ENCODE measurements around the gene AFG1L. TPM values are rescaled to one million over a fixed set of nuclear protein-coding genes. Genes with fewer than 3 reads are reported as not detected.

The AFG1L gene
- polyA plus RNA-seq, 10 donors = 4.0 to 6.0 (median 5.0) TPM

DNA sequence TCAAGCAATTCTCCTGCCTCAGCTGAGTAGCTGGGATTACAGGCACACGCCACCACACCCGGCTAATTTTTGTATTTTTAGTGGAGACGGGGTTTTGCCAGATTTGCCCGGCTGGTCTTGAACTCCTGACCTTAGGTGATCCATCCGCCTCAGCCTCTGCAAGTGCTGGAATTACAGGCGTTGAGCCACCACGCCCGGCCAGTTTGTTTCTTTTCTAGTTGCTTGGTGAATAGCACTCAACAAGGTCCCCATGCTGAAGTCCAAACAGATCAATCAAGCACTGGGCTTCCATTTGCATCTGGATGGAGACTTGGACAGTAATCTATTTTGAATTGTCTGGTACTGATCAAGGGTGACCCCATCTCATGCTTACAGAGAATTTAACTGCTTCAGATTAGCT lies 157.0 kb downstream of the AFG1L start:
- DNase-seq = no peak

DNA sequence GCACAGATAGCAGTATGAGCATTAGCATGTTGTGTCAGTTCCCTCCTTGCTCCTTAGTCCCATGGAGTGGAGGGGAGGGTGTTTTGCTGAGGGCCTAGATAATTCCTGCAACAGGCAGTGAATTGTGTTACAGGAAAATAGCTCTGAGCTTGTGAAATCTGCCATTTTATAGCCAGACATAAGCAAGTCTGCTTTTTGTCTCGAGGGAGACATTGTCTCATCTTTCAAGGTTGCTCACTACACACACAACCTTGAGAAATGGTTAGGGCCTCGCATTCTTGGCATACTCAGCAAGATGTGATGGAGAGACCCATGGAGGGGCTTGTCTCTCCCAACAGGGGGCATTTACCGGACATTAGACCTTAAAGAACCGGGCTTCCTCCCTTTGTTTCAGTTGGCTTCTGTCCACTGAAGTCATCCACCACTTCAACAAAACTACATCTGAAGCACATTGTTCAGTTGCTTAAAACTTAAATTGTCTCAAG lies 157.9 kb downstream of the AFG1L start:
- DNase-seq = peak; percentile 65 to 91 (median 65)

DNA sequence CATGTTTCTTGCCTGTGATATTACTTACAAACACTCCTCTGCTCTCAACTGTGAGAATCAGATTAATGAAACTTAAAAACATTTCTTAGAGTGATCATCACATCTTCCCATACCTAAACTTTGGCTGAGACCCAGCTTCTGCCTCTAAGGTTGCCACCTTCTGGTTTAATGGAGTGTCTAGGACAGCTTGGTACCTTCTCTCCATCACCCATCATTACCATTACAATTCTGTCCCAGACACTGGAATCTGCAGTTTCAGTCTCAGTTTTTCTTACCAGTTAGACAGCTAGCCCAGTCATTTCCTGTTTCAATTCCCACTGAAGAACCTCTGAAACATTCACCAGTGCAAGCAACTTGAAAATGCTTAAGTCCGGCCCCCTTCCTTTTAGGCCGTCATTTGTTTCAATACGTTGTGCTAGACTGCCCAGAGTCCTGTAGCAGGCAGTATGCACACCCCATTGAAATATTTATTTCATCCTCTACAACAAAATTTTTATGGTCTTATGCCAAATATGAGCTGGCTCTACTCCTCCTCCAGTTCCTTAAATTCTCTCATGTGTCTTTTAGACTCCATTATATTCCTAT lies 158.8 kb downstream of the AFG1L start:
- peak; percentile 51 to 85 (median 70) for DNase-seq

DNA sequence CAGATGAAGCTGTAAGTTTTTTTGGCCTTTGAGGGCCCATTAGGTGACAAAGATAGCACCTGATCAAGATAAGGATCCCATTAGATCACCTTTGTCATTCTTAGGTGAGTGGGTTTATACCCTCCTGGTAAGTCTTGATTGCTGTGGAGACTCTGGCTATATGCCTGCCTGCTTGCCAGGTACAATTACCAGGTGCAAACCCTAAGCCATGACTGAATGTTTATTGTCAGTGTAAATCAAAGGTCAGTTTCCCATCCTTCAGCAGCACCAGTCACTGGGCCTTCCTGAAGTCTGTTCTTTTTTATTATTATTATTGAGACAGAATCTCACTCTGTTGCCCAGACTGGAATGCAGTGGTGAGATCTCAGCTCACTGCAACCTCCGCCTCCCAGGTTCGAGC lies 159.5 kb downstream of the AFG1L start:
- no peak for DNase-seq

DNA sequence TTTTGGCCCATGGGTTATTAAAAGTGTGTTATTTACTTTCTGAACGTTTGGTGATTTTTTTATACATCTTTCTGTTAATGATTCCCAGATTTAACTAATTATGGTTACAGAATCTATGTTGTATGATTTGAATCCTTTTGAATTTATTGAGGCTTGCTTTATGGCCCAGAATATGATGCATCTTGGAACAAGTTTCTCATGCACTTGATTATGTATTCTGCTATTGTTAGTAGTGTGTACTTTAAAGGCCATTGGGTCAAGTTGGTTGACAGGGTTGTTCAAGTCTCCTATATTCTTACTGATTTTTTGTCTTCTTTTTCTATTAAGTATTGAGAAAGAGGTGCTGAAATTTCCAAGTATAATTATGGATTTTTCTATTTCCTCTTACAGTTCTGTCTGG lies 160.8 kb downstream of the AFG1L start:
- DNase-seq = no peak

DNA sequence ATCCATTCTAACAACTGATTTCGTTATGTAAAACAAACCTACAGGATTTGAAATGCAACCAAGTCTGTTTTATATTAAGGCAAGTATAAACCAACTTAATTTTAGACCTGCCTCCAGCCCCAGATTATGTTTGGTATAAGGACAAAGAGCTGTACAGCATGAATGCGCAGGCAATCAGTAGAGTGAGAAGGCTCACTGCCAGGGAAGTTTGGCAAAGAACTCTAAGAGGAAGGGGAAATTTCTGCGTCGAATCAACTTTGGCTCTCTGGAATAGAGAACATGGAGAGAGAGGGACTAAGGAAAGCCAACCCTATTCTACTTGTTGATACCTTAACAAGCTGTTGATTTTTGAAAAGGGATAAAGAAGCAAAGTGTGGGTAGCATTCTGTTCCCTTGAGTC lies 168.9 kb downstream of the AFG1L start:
- peak in 2 of 3 donors; percentile 83 to 86 for DNase-seq

DNA sequence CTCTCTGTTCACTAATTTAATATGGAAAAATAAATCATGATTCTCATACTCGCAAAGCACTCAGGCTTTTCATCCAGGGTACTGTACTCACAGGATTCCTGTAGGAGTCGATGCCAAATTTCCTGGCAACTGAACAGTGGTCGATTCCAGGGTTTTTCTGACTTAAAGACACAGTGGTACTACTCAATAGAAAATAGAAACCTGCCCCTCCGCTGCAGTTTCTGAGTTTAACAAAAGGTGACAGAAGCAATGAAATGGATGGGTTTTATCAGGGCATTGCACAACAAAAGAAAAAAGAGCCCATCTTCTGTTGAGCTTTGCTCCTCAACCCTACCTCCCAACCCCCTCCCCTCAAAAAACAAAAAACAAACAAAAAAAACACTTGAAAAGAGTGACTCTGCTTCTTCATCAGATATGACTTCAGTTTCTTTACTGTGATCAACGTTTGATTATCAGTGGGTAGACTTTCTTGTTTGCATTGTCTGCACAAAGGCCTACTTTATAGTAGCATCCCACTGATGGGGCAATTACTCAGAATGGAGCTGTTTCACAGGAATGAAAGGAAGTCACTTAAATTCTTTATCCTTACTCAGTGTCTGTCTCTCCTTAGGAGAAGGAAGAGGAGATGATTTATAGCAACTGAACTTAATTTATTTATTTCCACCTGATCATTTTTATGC lies 169.7 kb downstream of the AFG1L start:
- peak in 2 of 3 donors; percentile 65 to 70 for DNase-seq

DNA sequence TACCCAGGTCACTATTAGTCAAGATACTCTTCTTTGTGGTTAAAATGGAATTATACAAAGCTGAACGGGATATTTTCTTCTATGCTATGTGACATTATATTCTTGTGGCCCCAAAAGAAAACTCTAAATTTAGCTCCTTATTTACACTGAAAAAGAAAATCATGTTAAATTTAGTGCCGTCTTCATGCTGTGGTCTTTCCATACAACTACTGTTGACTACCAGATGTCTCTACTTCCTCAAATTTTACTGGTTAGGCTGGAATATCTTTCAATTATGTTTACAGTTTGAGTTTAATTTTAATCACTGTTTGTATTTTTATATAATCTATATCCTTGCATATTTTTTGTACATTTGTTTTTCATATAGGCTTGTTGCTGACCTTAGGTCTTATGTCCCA lies 170.2 kb downstream of the AFG1L start:
- DNase-seq = no peak

DNA sequence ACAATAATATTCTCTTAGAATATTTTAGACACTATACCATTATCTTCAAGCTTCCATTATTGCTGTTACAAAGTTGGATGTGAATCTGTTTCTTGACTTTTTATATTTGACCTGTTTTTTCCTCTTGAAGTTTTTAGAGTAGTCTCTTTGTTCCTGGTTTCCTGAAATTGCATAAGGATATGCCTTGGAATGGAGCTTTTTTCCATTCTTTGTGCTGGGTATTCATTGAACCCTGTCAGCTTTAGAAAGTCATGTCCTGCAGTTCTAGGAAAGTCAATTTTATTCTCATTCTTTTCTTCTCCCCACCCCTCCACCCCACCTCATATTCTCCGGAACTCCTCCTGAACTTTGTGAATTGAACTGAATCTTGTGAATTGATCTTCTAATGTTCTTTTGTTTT lies 173.5 kb downstream of the AFG1L start:
- no peak for DNase-seq

DNA sequence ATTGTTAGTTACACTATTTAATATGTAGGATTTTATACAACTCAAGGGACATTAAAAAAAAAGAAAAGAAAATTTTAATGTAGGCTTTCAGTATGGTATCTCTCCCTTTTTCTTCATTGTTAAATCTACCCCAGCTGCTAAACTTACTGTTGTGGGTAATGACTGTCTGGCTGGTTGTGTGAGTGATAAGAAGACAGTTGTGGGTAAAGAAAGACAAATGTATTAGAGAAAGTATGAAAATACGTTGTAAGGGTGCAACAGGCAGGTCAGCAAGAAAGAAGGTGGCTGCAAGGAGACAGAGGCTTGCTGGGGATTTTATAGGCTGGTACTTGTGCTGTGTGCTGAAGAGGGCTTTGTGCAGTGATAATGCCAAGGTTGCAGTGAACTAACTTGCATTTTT lies 174.5 kb downstream of the AFG1L start:
- no peak for DNase-seq

DNA sequence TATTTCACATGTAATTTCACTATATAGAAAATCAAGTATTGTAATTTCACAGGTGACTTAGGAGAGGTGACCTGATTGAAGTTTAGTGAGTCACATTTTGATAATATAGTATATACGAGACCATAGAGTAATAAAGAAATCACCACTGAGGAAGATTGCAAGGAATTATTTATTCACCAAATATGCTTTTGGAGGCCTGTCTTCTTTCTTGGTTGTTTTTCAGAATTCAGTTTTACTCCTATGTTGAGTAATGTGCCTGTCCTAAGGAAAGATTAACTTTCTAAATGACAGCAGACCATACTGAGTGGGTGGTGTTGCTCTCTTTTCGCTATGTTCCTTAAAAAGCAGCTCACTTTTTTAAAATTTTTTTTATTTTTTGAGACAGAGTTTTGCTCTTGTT lies 178.3 kb downstream of the AFG1L start:
- no peak for DNase-seq

DNA sequence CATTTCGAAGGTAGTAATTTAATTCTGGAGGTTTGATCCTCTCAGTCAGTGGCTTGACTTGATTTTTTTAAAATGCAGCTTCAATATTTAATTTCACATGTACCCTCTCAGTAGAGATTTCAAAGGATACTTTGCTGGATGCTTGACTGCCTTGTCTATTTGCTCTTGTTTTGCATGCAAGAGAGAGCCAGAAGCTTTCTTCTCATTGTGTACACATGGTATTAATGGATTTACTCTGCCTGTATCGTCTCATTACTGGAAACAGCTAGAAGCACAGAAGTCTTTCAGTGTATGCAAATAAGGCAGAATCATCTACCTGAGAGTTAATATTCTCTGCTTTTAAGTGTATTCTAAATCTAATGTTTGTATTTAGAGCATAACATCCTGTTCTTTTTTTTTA lies 181.5 kb downstream of the AFG1L start:
- no peak for DNase-seq

DNA sequence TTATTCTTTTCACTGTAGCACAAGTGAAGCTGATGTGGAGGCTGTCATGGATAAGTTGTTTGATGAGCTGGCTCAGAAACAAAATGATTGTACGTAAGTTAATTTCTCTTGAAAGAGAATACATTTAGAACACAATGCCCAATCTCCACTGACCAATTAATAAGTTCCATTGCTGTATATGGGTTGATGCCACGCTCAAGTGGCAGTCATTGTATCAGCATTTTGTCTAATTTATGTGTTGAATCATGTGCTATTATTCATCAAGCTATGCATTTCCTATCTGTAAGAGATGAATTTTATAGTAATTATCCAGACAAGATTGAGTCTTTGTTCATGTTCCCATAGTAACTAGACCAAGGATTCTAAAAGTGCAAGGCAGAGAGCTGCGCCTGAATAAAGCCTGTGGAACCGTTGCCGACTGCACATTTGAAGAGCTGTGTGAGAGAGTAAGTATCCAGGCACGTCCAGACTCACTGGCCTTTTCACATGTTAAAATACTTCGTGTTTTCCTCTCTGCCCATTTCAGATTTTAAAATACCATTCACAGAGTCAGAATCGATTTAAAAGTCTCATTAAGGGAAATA lies 182.1 kb downstream of the AFG1L start:
- DNase-seq = no peak

DNA sequence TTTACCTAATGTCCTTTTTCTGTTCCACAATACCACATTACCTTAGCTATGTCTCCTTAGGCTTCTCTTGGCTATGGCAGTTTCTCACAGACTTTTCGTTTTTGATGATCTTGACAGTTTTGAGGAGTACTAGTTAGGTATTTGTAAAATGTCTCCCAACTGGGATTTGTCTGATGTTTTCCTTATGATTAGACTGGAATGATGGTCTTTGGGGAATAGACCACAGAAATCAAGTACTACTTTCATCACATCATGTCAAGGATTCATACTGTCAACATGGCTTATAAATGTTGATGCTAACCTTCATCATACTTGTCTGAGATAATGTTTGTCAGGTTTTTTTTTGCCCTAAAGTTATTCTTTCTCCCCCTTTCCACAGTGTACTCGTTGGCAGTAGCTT lies 187.7 kb downstream of the AFG1L start:
- DNase-seq = no peak

DNA sequence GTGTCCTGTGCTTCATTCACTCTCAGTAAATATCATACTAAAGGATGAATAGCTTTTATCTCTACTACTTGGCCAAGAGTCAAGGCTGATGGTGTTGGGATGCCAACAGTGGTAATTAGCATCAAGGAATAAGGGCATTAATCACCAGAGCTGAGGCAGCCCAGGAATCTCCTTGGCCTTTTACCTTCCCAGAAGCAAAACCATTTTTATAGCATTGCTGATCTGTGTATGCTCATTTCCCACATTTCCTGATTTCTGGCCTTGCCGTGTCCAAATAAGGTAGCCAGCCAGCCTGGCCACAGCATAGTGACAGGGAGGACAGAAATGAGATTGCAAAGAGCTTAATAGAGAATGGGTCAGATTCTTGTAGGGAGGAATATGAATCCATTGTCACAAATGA lies 189.2 kb downstream of the AFG1L start:
- no peak for DNase-seq

DNA sequence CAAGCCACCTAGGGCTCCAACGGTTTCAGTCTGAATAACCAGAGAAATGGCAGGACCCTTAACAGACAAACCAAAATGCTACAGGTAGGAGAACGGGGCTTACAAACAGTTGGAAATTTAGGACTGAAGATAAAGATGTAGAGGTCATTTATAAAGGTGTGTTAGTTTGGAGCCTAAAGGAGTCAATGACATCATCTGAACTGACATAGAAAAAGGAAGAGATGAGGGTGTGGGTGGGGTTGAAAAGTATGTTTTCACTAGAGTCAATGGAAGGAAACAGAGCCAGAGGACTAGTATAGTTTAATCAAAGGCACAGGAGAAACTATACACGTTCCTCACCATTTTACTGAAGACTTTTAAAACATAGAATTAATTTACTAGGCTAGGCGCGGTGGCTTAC lies 194.8 kb downstream of the AFG1L start:
- no peak for DNase-seq

DNA sequence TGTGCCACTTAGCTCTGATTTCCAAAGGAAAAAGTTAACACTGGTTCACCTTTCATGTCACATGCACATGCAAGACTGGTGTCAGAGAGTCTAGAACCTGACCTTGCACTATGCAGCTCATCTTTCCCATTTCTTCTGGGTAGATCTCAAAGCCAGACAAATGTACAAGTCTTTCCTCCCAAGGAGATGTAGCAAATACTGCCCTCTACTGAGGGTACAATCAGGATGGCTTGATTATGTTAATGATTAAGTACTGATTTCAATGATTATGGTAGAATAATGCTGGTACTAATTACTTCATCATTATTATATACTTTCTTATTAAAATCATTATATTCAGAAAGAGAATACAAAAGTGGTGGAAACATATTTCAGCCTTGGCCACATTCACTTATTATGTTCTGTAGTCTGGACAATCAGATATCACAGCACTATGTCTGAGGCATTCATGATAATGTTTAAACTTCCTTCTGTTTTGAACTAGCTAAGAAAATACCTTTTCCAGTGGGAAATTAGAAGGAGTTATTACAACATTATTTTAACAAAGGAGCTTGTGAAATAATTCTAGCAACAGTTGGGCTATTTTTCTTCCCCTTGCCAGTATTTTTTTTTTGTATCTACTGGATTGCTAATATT lies 197.4 kb downstream of the AFG1L start:
- DNase-seq = peak; percentile 38 to 74 (median 56)

DNA sequence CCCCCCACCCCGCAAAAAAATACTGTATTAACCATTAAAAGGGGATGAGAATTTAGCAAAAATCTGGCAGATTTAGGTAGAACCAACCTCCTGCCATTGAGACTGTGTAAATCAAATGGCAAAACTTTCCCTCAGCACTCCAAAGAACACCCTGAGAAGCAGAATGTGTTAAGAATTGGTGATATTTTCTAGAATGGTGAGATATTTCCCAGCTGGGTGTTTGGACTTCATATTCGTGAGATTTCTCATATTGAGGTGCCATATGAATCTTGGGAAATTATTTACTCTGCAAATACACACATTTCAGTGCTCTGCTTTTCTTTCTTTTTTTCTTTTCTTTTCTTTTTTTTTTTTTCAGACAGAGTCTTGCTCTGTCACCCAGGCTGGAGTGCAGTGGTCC lies 199.6 kb downstream of the AFG1L start:
- DNase-seq = no peak

DNA sequence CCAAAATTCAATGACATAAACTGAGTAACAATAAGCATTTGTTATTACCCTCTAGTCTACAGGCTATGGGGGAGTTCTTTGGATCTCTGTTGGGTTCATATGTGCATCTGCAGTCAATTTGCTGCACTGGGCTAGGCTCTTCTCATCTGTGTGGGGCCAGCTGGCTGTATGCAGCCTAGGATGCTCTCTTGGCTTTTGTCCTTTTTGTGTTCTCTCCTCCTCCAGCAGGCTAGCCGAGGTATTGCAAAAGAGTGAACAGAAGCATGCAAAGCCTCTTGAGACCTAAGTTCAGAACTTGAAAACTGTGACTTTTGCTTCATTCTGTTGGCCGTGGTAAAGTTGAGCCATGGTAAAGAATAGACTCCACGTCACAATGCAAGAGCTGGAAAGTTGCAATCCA lies 203.0 kb downstream of the AFG1L start:
- peak in 1 of 3 donors; percentile 54 for DNase-seq

DNA sequence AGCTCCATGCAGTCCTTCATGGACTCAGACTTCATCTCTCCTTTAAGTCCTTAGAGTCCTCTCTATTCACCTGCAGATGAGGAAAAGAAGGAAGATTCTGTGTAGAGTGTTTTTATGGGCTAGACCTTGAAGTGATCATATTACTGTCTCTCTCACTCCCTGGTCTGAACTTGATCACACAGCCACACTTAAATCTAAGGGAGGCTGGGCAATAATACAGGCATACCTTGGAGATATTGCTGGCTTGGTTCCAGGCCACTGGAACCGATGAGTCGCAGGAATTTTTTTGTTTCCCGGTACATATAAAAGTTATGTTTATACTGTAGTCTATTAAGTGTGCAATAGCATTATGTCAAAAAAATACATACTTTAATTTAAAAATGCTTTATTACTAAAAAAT lies 206.7 kb downstream of the AFG1L start:
- DNase-seq = no peak

DNA sequence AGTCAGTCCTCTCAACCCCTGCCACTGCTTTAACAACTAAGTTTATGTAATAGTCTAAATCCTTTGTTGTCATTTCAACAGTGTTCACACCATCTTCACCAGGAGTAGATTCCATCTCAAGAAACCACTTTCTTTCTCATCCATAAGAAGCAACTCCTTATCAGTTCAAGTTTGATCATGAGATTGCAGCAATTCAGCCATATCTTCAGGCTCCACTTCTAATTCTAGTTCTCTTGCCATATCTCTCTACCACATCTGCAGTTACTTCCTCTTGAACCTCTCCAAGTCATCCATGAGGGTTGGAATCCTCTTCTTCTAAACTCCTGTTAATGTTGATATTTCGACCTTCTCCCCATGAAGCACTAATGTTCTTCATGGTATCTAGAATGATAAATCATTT lies 208.0 kb downstream of the AFG1L start:
- no peak for DNase-seq

DNA sequence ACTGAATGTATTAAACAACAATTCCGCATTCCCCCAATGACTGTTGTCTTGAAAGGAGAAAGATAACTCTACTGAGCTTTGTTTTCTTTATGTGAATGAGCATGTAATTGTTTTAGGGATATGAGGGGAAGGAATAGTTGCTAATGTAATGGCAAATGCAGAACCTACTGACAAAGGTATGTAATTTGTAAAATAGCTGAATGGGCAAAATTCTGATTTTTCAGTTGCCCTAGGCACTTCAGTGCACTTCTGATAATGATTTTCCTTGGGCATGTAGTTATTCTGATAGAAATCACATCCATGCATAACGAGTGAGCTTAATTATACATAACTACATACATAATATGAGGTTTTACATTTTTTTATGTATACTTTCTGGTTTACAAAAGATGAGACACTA lies 212.5 kb downstream of the AFG1L start:
- no peak for DNase-seq

All from muscle of back (tissue), 11 donors.